Hair follicular keratinocyte (primary cell): ENCODE data around the gene BICDL1. TPM values are rescaled to one million over a fixed set of nuclear protein-coding genes. Genes with fewer than 3 reads are reported as not detected.

Source experiments
- total RNA-seq: library from RNA; depleted of rRNA; stranded (reverse); fragments of >200 nt; gene quantifications from 2 replicates; pipeline ENCODE4 v1.2.3, GENCODE V29; 2015

Gene BICDL1
- total RNA-seq = 14.5 and 20.5 TPM in 2 replicates

GRCh38 chr12:119988472-119989360 is at the start of gene BICDL1:
TSS of gene BICDL1 (plus strand) at chr12:119989236. CDS start at chr12:119989869, 633 bp downstream.

GRCh38 chr12:120116441-120116791 is 127.4 kb downstream of the BICDL1 start, which contains the start of gene RAB35:
TSS of gene RAB35 (minus strand) at chr12:120116753. CDS start at chr12:120116650, 103 bp downstream.

Other genes starting within 250 kb of the BICDL1 start
- gene CIT, start 111.9 kb upstream of the BICDL1 start, total RNA-seq = 8.4 and 16.1 TPM in 2 replicates
- 26.7 and 40.4 TPM in 2 replicates for gene RAB35, start 127.5 kb downstream of the BICDL1 start, total RNA-seq
- 48.9 and 61.1 TPM in 2 replicates for gene GCN1, start 205.5 kb downstream of the BICDL1 start, total RNA-seq
- gene RPLP0, start 211.9 kb downstream of the BICDL1 start, total RNA-seq = 4,763 and 5,523 TPM in 2 replicates